B cell (primary cell): ENCODE data around the gene LIPA. TPM values are rescaled to one million over a fixed set of nuclear protein-coding genes. Genes with fewer than 3 reads are reported as not detected.
A peak's percentile ranks its signal among the peaks of the same experiment; 100 is the strongest.

Experiments
- ATAC-seq: fragments of 200-7000 bp; cut with Tn5 transposase; one replicate; pipeline ENCODE4 v1.10.0; 2021; ENCODE audit warnings: low read depth, mild to moderate bottlenecking, moderate number of reproducible peaks, moderate library complexity
- CTCF ChIA-PET: fragments of 350-600 bp; sonication (Branson Sonifier 250); formaldehyde crosslinking; loops from one replicate; lab custom pipeline; 2021; ENCODE audit warnings: antibody characterized with exemption, inconsistent platforms; lab: Charles Lee
- POLR2A ChIA-PET: fragments of 350-600 bp; sonication (Branson Sonifier 250); formaldehyde crosslinking; loops from one replicate; lab custom pipeline; 2021; ENCODE audit warnings: antibody characterized with exemption; lab: Charles Lee
- DNase-seq: peaks from one replicate; pipeline ENCODE4 v3.0.0; 2013
- H2AFZ ChIP-seq: 2 replicates; pipeline ENCODE4 v1.6.1; 2012; ENCODE audit warnings: mild to moderate bottlenecking, low read depth, low read length; ENCODE audit not compliant: insufficient read depth, poor library complexity, severe bottlenecking
- H3K27ac ChIP-seq, 2 donors: 1 replicate in 1 of 2; 2 replicates in 1 of 2; pipeline ENCODE4 v1.5.1; 2012 to 2013; ENCODE audit warnings: low read length in 2 of 2, mild to moderate bottlenecking in 2 of 2, moderate library complexity in 1 of 2
- H3K27me3 ChIP-seq, 4 experiments: fragments of 200-600 bp in 1 of 4; sonication (generic) in 1 of 4; replicated peaks in 1 of 4; 1 replicate in 2 of 4; 2 replicates in 2 of 4; pipeline versions ENCODE4 v1.6.1 to v1.7.0; 2013 to 2016; ENCODE audit warnings: low read length in 3 of 4, mild to moderate bottlenecking in 2 of 4, mixed read lengths in 1 of 4, moderate library complexity in 1 of 4; ENCODE audit not compliant: insufficient read depth in 4 of 4, control insufficient read depth in 3 of 4; ENCODE audit errors: control extremely low read depth in 1 of 4
- H3K36me3 ChIP-seq, 2 experiments: replicated peaks in 1 of 2; 1 replicate in 1 of 2; 2 replicates in 1 of 2; pipeline versions ENCODE4 v1.6.1 to v1.7.1; 2013; ENCODE audit warnings: low read length in 1 of 2; ENCODE audit not compliant: insufficient read depth in 2 of 2, control insufficient read depth in 1 of 2; ENCODE audit errors: control extremely low read depth in 1 of 2, extremely low read depth in 1 of 2
- H3K4me1 ChIP-seq, 2 donors: fragments of 200-600 bp in 1 of 2; sonication (generic) in 1 of 2; 1 replicate in 1 of 2; 2 replicates in 1 of 2; pipeline versions ENCODE4 v1.5.1 to v1.6.1; 2013 to 2017; ENCODE audit warnings: low read length in 2 of 2; ENCODE audit not compliant: control insufficient read depth in 2 of 2, insufficient read depth in 2 of 2
- H3K4me2 ChIP-seq: replicated peaks from 2 replicates; pipeline ENCODE3; 2012; ENCODE audit warnings: mild to moderate bottlenecking, low read depth, low read length; ENCODE audit not compliant: poor library complexity, severe bottlenecking
- H3K4me3 ChIP-seq, 5 experiments: fragments of 200-600 bp in 1 of 5; sonication (generic) in 1 of 5; 1 replicate in 3 of 5; 2 replicates in 2 of 5; pipeline versions ENCODE4 v1.5.1 to v1.7.0; 2011 to 2016; ENCODE audit warnings: low read length in 4 of 5, mild to moderate bottlenecking in 4 of 5, low read depth in 2 of 5, control low read depth in 1 of 5, moderate library complexity in 1 of 5; ENCODE audit not compliant: insufficient read depth in 1 of 5; ENCODE audit errors: control extremely low read depth in 1 of 5, extremely low read depth in 1 of 5
- H3K79me2 ChIP-seq: fragments of 200-600 bp; sonication (generic); one replicate; pipeline ENCODE4 v1.6.0; 2016; ENCODE audit warnings: low read length; ENCODE audit not compliant: control insufficient read depth, insufficient read depth
- H3K9ac ChIP-seq: fragments of 200-600 bp; sonication (generic); 2 replicates; pipeline ENCODE4 v1.6.1; 2017; ENCODE audit warnings: mild to moderate bottlenecking, low read length, moderate library complexity
- H3K9me3 ChIP-seq, 3 donors: one replicate each; pipeline versions ENCODE4 v1.6.1 to v1.7.1; 2013; ENCODE audit warnings: low read length in 2 of 3; ENCODE audit not compliant: control insufficient read depth in 2 of 3, insufficient read depth in 1 of 3; ENCODE audit errors: control extremely low read depth in 1 of 3
- H4K20me1 ChIP-seq: 2 replicates; pipeline ENCODE4 v1.6.0; 2012; ENCODE audit warnings: mild to moderate bottlenecking, low read length; ENCODE audit not compliant: insufficient read depth, control insufficient read depth, poor library complexity, severe bottlenecking
- H3K27ac Mint-ChIP-seq: one replicate; pipeline ENCODE4 v1.8.0; 2021; ENCODE audit warnings: mixed read lengths
- H3K27me3 Mint-ChIP-seq: one replicate; pipeline ENCODE4 v1.8.0; 2021; ENCODE audit warnings: mixed read lengths
- H3K4me1 Mint-ChIP-seq: one replicate; pipeline ENCODE4 v1.8.0; 2021; ENCODE audit warnings: mixed read lengths
- H3K4me3 Mint-ChIP-seq: one replicate; pipeline ENCODE4 v1.8.0; 2021; ENCODE audit warnings: mixed read lengths
- H3K9me3 Mint-ChIP-seq: one replicate; pipeline ENCODE4 v1.8.0; 2022; ENCODE audit warnings: mixed read lengths; ENCODE audit not compliant: insufficient read depth
- CTCF ChIP-seq: fragments of 200-600 bp; IDR thresholded peaks from one replicate; pipeline ENCODE4 v1.8.0; 2022; ENCODE audit warnings: antibody characterized with exemption, mild to moderate bottlenecking
- EZH2 ChIP-seq: IDR thresholded peaks from 2 replicates; pipeline ENCODE4 v1.6.1; 2012; ENCODE audit warnings: borderline replicate concordance, low read depth, mild to moderate bottlenecking, moderate library complexity, low read length; ENCODE audit not compliant: insufficient read depth, poor library complexity, severe bottlenecking
- WGBS: methylation state at CpG from one replicate; pipeline ENCODE4 v1.1.5; 2013; ENCODE audit warnings: missing lambda C conversion rate; ENCODE audit not compliant: insufficient coverage; 5-methylcytosine and 5-hydroxymethylcytosine counted together
- intact Hi-C: fragments of 100-400 bp; cut with micrococcal nuclease; formaldehyde crosslinking; loops from one replicate; pipeline ENCODE4 v1.10.0; 2022
- polyA plus RNA-seq: library from polyadenylated mRNA; depleted of rRNA; stranded (reverse); fragments of >200 nt; gene quantifications from 2 replicates; pipeline ENCODE4 v1.2.3, GENCODE V29; 2012
- total RNA-seq, 2 donors: library from RNA; stranded (reverse); fragments of 120-200 nt in 1 of 2; gene quantifications; 1 replicate in 1 of 2; 2 replicates in 1 of 2; pipeline versions ENCODE4 v1.2.3 to v1.2.4, GENCODE V29; 2013 to 2022

The LIPA gene
- total and polyA plus RNA-seq, 2 donors (not counting 1 experiment from before 2014, with no cell fraction given), result 16.4 to 36.5 TPM

- H3K27me3 ChIP-seq, result peaks cover 0 to 62% (median 43%) of the 10 kb centered on the region in 4 experiments
- H3K4me2 ChIP-seq, result peak overlapping the region; percentile 89
- H2AFZ ChIP-seq, result peak overlapping the region; percentile 75
- H3K9me3 ChIP-seq, result peaks cover 0 to 7% (median 0%) of the 10 kb centered on the region in 3 donors
- ChIA-PET CTCF (interaction anchor here (0.7 to 6.4 kb wide), 12 partner anchors 8 to 817 kb away, joined by 3 to 67 read pairs (median 4); partner anchors contain the start of gene FAS), POLR2A (no interaction called here)
- DNase-seq, result no peak
- TF ChIP-seq EZH2 (peak; percentile 7), CTCF (no peak)
- Mint-ChIP-seq H3K9me3 (no peaks in the 10 kb centered on the region), H3K27ac (peak overlapping the region; percentile 7), H3K4me1 (peaks cover 30% of the 10 kb centered on the region), H3K4me3 (peak overlapping the region; percentile 90), H3K27me3 (peaks cover 48% of the 10 kb centered on the region)
- no peaks in the 10 kb centered on the region for H4K20me1 ChIP-seq
- H3K9ac ChIP-seq, result peak overlapping the region; percentile 66
- H3K4me3 ChIP-seq, result peak overlapping the region; percentile 25 to 85 (median 62)
- H3K36me3 ChIP-seq, result no peaks in the 10 kb centered on the region
- H3K27ac ChIP-seq, result no peak overlapping the region
- intact Hi-C loops, result no loop called here
- ATAC-seq, result peak; percentile 44
- 8% methylated on average over 42 of the region's 42 CpGs for WGBS
- H3K79me2 ChIP-seq, result no peaks in the 10 kb centered on the region
- H3K4me1 ChIP-seq, result peaks cover 32 to 34% of the 10 kb centered on the region in 2 donors
Observed at GRCh38 chr10:89206402-89207180, 45.0 kb downstream of the LIPA start.

GRCh38 chr10:89204621-89205185, 46.9 kb downstream of the LIPA start:
- intact Hi-C loops, result no loop called here
- no peaks in the 10 kb centered on the region for H4K20me1 ChIP-seq
- ChIA-PET POLR2A (no interaction called here), CTCF (interaction anchor here (0.8 to 3.6 kb wide), 4 partner anchors 10 to 369 kb away, joined by 3 to 18 read pairs (median 8); no protein-coding TSS in a partner anchor)
- H3K4me3 ChIP-seq, result no peak overlapping the region
- H3K27me3 Mint-ChIP-seq, result peaks cover 42% of the 10 kb centered on the region
- peaks cover 29% of the 10 kb centered on the region in 2 donors for H3K4me1 ChIP-seq
- no peaks in the 10 kb centered on the region for H3K79me2 ChIP-seq
- peaks cover 0 to 50% (median 30%) of the 10 kb centered on the region in 4 experiments for H3K27me3 ChIP-seq
- no peak for DNase-seq
- no peak overlapping the region for H3K27ac ChIP-seq
- no peak overlapping the region for H3K4me3 Mint-ChIP-seq
- H3K27ac Mint-ChIP-seq, result no peak overlapping the region
- no peak overlapping the region for H3K4me2 ChIP-seq
- no peaks in the 10 kb centered on the region for H3K9me3 Mint-ChIP-seq
- no peak for ATAC-seq
- no peak overlapping the region for H3K9ac ChIP-seq
- no peaks in the 10 kb centered on the region for H3K36me3 ChIP-seq
- H3K9me3 ChIP-seq, result peaks cover 0 to 7% (median 0%) of the 10 kb centered on the region in 3 donors
- peaks cover 26% of the 10 kb centered on the region for H3K4me1 Mint-ChIP-seq
- TF ChIP-seq EZH2 (no peak), CTCF (no peak)
- no peak overlapping the region for H2AFZ ChIP-seq
- WGBS, result 38% methylated on average over 3 of the region's 6 CpGs
